ENCODE measurements around the gene XRCC4. TPM values are rescaled to one million over a fixed set of nuclear protein-coding genes. Genes with fewer than 3 reads are reported as not detected.
"Not testable (repeated sequence)": the region's sequence is repeated elsewhere in the genome, so short reads cannot be mapped to it uniquely, and the experiment has no call there.

The XRCC4 gene
- total RNA-seq, 1 donor from 2014 or later = 8.2 TPM

DNA sequence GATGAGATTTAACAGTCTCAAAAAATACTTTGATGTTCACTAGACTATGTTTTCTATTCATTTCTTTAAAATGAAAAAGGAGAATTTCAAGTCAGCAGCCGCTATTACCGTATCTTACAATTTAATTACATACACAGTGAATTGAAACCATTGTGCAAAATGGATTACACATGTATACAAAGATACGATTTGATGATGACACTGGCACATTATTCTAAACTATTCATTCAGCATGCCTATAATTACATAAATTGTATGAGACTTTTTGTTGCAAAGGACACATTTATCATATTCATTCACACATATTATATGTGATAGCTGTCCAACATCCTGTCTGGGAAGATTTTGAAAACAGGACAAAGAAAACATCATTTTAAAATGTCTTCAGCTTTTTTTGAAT lies 275.9 kb downstream of the XRCC4 start:
- H3K4me3 Mint-ChIP-seq = no peak overlapping the region
- H3K27ac Mint-ChIP-seq (ENCODE audit: unreplicated experiment) = no peak overlapping the region
- DNase-seq (ENCODE audit: low read depth, low spot score) = no peak
- peaks cover 16% of the 10 kb centered on the region for H3K9me3 Mint-ChIP-seq
- H3K36me3 Mint-ChIP-seq (ENCODE audit: low read depth) = peaks cover 18% of the 10 kb centered on the region
- peaks cover 5% of the 10 kb centered on the region for H3K4me1 Mint-ChIP-seq
- no peaks in the 10 kb centered on the region for H3K27me3 Mint-ChIP-seq (ENCODE audit: low read depth)
- TF ChIP-seq, protein P1, sequence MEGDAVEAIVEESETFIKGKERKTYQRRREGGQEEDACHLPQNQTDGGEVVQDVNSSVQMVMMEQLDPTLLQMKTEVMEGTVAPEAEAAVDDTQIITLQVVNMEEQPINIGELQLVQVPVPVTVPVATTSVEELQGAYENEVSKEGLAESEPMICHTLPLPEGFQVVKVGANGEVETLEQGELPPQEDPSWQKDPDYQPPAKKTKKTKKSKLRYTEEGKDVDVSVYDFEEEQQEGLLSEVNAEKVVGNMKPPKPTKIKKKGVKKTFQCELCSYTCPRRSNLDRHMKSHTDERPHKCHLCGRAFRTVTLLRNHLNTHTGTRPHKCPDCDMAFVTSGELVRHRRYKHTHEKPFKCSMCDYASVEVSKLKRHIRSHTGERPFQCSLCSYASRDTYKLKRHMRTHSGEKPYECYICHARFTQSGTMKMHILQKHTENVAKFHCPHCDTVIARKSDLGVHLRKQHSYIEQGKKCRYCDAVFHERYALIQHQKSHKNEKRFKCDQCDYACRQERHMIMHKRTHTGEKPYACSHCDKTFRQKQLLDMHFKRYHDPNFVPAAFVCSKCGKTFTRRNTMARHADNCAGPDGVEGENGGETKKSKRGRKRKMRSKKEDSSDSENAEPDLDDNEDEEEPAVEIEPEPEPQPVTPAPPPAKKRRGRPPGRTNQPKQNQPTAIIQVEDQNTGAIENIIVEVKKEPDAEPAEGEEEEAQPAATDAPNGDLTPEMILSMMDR (conservative IDR thresholded peaks at IDR 0.05) = no peak

DNA sequence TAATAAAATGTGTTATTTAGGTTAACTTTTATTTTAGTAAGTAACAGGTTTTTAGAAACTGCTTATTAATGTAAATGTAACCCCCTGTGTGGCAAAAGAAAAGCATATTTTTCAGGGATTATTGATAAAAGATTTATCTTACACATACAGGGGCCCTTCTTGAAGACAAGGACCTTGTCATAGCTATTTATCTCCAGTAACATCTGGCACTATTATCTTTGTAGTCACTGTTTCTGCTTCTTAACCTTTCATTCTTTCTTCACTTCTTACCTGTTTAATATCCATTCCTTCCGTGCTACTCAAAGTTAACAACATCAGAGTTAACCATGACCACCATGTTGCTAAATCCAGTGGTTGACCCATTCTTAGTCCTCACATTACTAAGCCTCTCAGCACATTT lies 276.4 kb downstream of the XRCC4 start:
- Mint-ChIP-seq H3K27ac (ENCODE audit: unreplicated experiment) (no peak overlapping the region), H3K4me3 (no peak overlapping the region), H3K9me3 (peaks cover 15% of the 10 kb centered on the region), H3K27me3 (ENCODE audit: low read depth) (no peaks in the 10 kb centered on the region), H3K4me1 (peaks cover 5% of the 10 kb centered on the region), H3K36me3 (ENCODE audit: low read depth) (peaks cover 15% of the 10 kb centered on the region)
- TF ChIP-seq, protein P1 (conservative IDR thresholded peaks at IDR 0.05) = no peak
- DNase-seq (ENCODE audit: low read depth, low spot score) = no peak

DNA sequence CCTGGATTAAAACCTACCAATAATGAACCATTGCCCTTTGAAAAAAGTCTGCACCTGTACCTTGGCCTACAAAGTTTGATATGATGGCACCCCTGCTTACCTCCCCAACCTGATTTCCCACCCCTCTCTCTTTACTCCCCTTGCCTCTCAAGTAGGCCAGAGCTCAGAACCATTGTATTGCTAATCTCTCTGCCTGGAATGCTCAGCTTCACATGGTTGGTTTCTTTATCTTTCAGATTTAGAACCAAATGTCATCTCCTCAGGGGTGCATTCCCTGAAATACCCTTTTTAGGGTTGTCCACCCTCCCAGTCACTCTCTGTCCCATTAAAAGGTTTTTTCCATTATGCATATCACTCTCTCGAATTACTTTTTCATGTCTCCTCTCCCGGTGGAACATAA lies 277.6 kb downstream of the XRCC4 start:
- DNase-seq (ENCODE audit: low read depth, low spot score) = no peak
- H3K9me3 Mint-ChIP-seq = peaks cover 10% of the 10 kb centered on the region
- H3K27ac Mint-ChIP-seq (ENCODE audit: unreplicated experiment) = peak overlapping the region; percentile 70
- H3K4me1 Mint-ChIP-seq = peaks cover 5% of the 10 kb centered on the region
- H3K36me3 Mint-ChIP-seq (ENCODE audit: low read depth) = peaks cover 8% of the 10 kb centered on the region
- TF ChIP-seq, protein P1 (conservative IDR thresholded peaks at IDR 0.05) = no peak
- H3K27me3 Mint-ChIP-seq (ENCODE audit: low read depth) = no peaks in the 10 kb centered on the region
- H3K4me3 Mint-ChIP-seq = no peak overlapping the region

DNA sequence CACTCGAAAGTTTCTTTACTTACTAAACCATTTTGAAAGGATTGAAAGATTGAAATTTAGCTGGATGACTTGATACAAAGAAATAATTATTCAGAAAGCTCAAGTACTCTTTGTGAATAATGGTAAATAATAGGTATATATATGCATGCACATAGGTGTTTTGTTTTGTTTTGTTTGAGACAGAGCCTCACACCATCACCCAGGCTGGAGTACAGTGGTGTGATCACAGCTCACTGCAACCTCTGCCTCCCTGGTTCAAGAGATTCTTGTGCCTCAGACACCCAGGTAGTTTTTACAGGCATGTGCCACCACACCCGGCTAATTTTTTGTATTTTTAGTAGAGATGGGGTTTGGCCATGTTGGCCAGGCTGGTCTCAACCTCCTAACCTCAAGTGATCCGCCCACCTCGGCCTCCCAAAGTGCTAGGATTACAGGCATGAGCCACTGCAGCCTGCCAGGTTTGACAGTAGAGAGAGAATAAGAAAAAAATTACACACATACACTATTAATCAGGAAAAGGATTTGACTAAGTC lies 278.2 kb downstream of the XRCC4 start:
- not testable (repeated sequence) for H3K27me3 Mint-ChIP-seq (ENCODE audit: low read depth); H3K4me1 Mint-ChIP-seq; H3K36me3 Mint-ChIP-seq (ENCODE audit: low read depth); H3K27ac Mint-ChIP-seq (ENCODE audit: unreplicated experiment); H3K9me3 Mint-ChIP-seq; DNase-seq (ENCODE audit: low read depth, low spot score); H3K4me3 Mint-ChIP-seq

DNA sequence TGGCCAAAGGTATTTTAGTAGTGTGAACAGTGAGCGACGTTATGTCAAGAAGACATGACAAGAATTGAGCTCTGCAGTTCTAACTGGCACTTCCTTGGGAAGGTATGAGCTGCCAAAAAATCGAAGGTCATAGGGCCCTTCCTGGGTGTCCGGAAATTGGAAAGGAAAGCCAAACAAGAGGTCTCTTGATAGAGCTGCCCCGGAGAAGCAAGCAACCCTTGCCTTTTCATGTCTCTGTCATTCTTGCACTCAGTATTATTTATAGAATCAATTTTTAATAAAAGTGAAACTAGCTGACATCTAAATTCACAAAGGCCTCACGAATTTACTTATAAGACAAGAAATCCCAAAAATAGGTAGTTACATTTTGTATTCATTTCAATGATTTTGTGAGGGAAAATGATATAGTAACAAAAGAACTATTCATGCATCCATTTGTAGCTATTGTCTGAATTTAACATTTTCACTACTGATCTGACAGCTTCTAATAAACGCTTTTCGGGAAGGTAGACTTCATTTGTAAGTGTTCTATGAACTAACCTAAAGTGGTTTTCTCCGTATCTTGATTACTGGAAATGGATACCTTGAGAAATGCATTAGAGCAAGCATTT lies 280.4 kb downstream of the XRCC4 start:
- no peak for DNase-seq (ENCODE audit: low read depth, low spot score)
- Mint-ChIP-seq H3K27me3 (ENCODE audit: low read depth) (no peaks in the 10 kb centered on the region), H3K36me3 (ENCODE audit: low read depth) (peaks cover 6% of the 10 kb centered on the region), H3K4me3 (no peak overlapping the region), H3K9me3 (peaks cover 6% of the 10 kb centered on the region), H3K4me1 (peaks cover 5% of the 10 kb centered on the region), H3K27ac (ENCODE audit: unreplicated experiment) (no peak overlapping the region)
- TF ChIP-seq, protein P1 (conservative IDR thresholded peaks at IDR 0.05) = no peak

DNA sequence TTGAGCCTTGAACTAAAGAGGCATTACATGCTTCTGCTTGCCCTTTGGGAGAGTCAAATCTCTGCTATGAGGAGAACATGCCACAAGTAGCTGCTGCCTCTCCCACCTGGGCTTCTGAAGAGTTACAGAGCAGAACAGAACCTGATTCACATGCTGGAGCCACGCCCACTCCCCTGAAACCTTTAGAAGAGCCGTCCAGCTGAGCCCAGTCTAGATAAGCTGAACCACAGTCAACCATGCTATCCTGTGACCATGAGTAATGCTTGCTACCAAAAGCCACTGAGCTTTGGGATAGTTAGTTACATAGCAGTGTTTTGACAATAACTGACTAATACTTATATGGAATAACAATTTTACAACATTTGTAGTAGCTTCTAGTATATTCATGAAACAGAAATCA lies 283.2 kb downstream of the XRCC4 start:
- Mint-ChIP-seq H3K4me3 (no peak overlapping the region), H3K27me3 (ENCODE audit: low read depth) (no peaks in the 10 kb centered on the region), H3K36me3 (ENCODE audit: low read depth) (peaks cover 6% of the 10 kb centered on the region), H3K9me3 (peaks cover 6% of the 10 kb centered on the region), H3K27ac (ENCODE audit: unreplicated experiment) (no peak overlapping the region), H3K4me1 (peaks cover 12% of the 10 kb centered on the region)
- DNase-seq (ENCODE audit: low read depth, low spot score) = no peak
- TF ChIP-seq, protein P1 (conservative IDR thresholded peaks at IDR 0.05) = no peak

Data from neural crest cell (in vitro differentiated cells).